Peyer's patch (tissue), 4 donors: ENCODE measurements around the gene DRD5. TPM values are rescaled to one million over a fixed set of nuclear protein-coding genes. Genes with fewer than 3 reads are reported as not detected.

Experiments used
- DNase-seq, 3 donors: peaks; one replicate each; pipeline ENCODE4 v3.0.0-alpha.2; 2017 to 2019
- H3K27ac ChIP-seq, 4 donors: fragments of 200-600 bp; sonication (generic); one replicate each; pipeline ENCODE4 v1.5.1; 2016 to 2019
- H3K27me3 ChIP-seq, 2 donors: fragments of 200-600 bp; sonication (generic); one replicate each; pipeline ENCODE4 v1.5.1; 2019
- H3K36me3 ChIP-seq, 3 donors: fragments of 200-600 bp; sonication (generic); one replicate each; pipeline ENCODE4 v1.5.1; 2016 to 2019
- H3K4me1 ChIP-seq, 4 donors: fragments of 200-600 bp; sonication (generic); one replicate each; pipeline ENCODE4 v1.5.1; 2016 to 2019
- H3K4me3 ChIP-seq, 4 donors: fragments of 200-600 bp; sonication (generic); 1 replicate in 3 of 4; 2 replicates in 1 of 4; pipeline ENCODE4 v1.5.1; 2016 to 2019; ENCODE audit warnings: mild to moderate bottlenecking in 1 of 4
- H3K9me3 ChIP-seq, 4 donors: fragments of 200-600 bp; sonication (generic); one replicate each; pipeline ENCODE4 v1.5.1; 2016 to 2019; ENCODE audit warnings: mild to moderate bottlenecking in 1 of 4
- CTCF ChIP-seq, 6 experiments: fragments of 450-650 bp in 4 of 6; fragments of 200-600 bp in 2 of 6; sonication (generic) in 1 of 6; IDR thresholded peaks; one replicate each; pipeline ENCODE4 v1.5.1; 2017 to 2019; ENCODE audit warnings: antibody characterized with exemption in 6 of 6, mild to moderate bottlenecking in 3 of 6, moderate library complexity in 1 of 6
- POLR2A ChIP-seq, 2 donors: fragments of 450-650 bp; IDR thresholded peaks; one replicate each; pipeline ENCODE4 v1.5.1; 2017; ENCODE audit warnings: antibody characterized with exemption in 2 of 2, mild to moderate bottlenecking in 2 of 2, moderate library complexity in 2 of 2
- small RNA-seq, 2 donors: library from RNA; depleted of rRNA; stranded (forward); fragments of <200 nt; gene quantifications; one replicate each; pipeline ENCODE3, GENCODE V24; 2016
- total RNA-seq, 4 donors: library from RNA; depleted of rRNA; stranded (reverse); fragments of >200 nt; gene quantifications; one replicate each; pipeline ENCODE4 v1.1.0, GENCODE V29; 2016

Gene DRD5
- total RNA-seq, 4 donors from 2014 or later, result not detected

GRCh38 chr4:9825049-9825448, 43.6 kb downstream of the DRD5 start:
- Histone ChIP-seq H3K4me3 (no peak overlapping the region), H3K27me3 (no peaks in the 10 kb centered on the region), H3K4me1 (no peaks in the 10 kb centered on the region), H3K36me3 (no peaks in the 10 kb centered on the region), H3K27ac (no peak overlapping the region), H3K9me3 (no peaks in the 10 kb centered on the region)
- no peak for DNase-seq
- TF ChIP-seq CTCF (IDR thresholded peaks at IDR 0.05), result no peak
- TF ChIP-seq POLR2A (IDR thresholded peaks at IDR 0.05), result no peak

GRCh38 chr4:9826551-9826950, 45.1 kb downstream of the DRD5 start:
- Histone ChIP-seq H3K4me3 (no peak overlapping the region), H3K9me3 (no peaks in the 10 kb centered on the region), H3K36me3 (no peaks in the 10 kb centered on the region), H3K27me3 (no peaks in the 10 kb centered on the region), H3K27ac (no peak overlapping the region), H3K4me1 (no peaks in the 10 kb centered on the region)
- TF ChIP-seq CTCF (IDR thresholded peaks at IDR 0.05) (no peak), POLR2A (IDR thresholded peaks at IDR 0.05) (no peak)
- no peak for DNase-seq

GRCh38 chr4:9832640-9833039, 51.2 kb downstream of the DRD5 start:
- no peak for DNase-seq
- H3K4me1 ChIP-seq, result no peaks in the 10 kb centered on the region
- TF ChIP-seq CTCF (IDR thresholded peaks at IDR 0.05) (no peak), POLR2A (IDR thresholded peaks at IDR 0.05) (no peak)
- H3K36me3 ChIP-seq, result no peaks in the 10 kb centered on the region
- no peak overlapping the region for H3K4me3 ChIP-seq
- H3K27ac ChIP-seq, result no peak overlapping the region
- no peaks in the 10 kb centered on the region for H3K27me3 ChIP-seq
- no peaks in the 10 kb centered on the region for H3K9me3 ChIP-seq

GRCh38 chr4:9833421-9833820, 52.0 kb downstream of the DRD5 start:
- Histone ChIP-seq H3K36me3 (no peaks in the 10 kb centered on the region), H3K4me1 (no peaks in the 10 kb centered on the region), H3K27me3 (no peaks in the 10 kb centered on the region), H3K27ac (no peak overlapping the region), H3K9me3 (no peaks in the 10 kb centered on the region), H3K4me3 (no peak overlapping the region)
- DNase-seq, result no peak
- TF ChIP-seq CTCF (IDR thresholded peaks at IDR 0.05) (no peak), POLR2A (IDR thresholded peaks at IDR 0.05) (no peak)

Small RNA genes within 50 kb of the gene (small RNA-seq; reads per million reads assigned to genes)
- 0 reads per million in 2 donors for gene RNA5SP154

Other genes starting within 250 kb of the DRD5 start
- 10 to 100 TPM in 3 of 4 donors, 1 to 10 TPM in 1; 8.3 to 24.1 (median 22.0) TPM for gene SLC2A9, start 239.9 kb downstream of the DRD5 start, total RNA-seq